ENCODE measurements around the gene FBLL1.

- TF ChIP-seq CTCF (IDR thresholded peaks at IDR 0.05 in 2 of 3, conservative IDR thresholded peaks at IDR 0.05 in 1 of 3; ENCODE audit: insufficient read depth in 2 of 3, low read depth in 1 of 3, low read length in 3 of 3), result no peak
- no peak for TF ChIP-seq NR2C2 (CRISPR knock-in tag; IDR thresholded peaks at IDR 0.05)
- TF ChIP-seq NR2C2 (tag; IDR thresholded peaks at IDR 0.05), result no peak
- TF ChIP-seq BRF2 (IDR thresholded peaks at IDR 0.05; ENCODE audit: borderline replicate concordance, insufficient read depth, insufficient read length), result no peak
- no peak for TF ChIP-seq ELK1 (CRISPR knock-in tag; IDR thresholded peaks at IDR 0.05)
- no peak for TF ChIP-seq PTRF (tag; IDR thresholded peaks at IDR 0.05)
- no peak for TF ChIP-seq RFX5 (IDR thresholded peaks at IDR 0.05; ENCODE audit: low read depth, low read length)
Observed at GRCh38 chr5:168562279-168562678, 33.2 kb downstream of the FBLL1 start.

Measured in K562 (cell line).